PC-9 (cell line): ENCODE data around the gene TPRN. TPM values are rescaled to one million over a fixed set of nuclear protein-coding genes. Genes with fewer than 3 reads are reported as not detected.

Experiments used
- BruUV-seq: library from RNA; stranded (reverse); fragments of 400-500 nt; replicated peaks from 2 replicates; lab custom pipeline; 2021; lab: Mats Ljungman, UMichigan
- CTCF ChIA-PET: fragments of 300-600 bp; sonication (Branson Sonifier 250); formaldehyde crosslinking; loops from one replicate; lab custom pipeline; 2022; ENCODE audit warnings: antibody characterized with exemption; lab: Charles Lee
- POLR2A ChIA-PET: fragments of 300-600 bp; sonication (Branson Sonifier 250); formaldehyde crosslinking; loops from one replicate; lab custom pipeline; 2022; ENCODE audit warnings: antibody characterized with exemption; ENCODE audit not compliant: unreplicated experiment; lab: Charles Lee
- DNase-seq, 2 experiments: peaks; one replicate each; pipeline versions ENCODE4 v3.0.0 to v3.0.0-alpha.2; 2015 to 2022; ENCODE audit warnings: mixed read lengths in 1 of 2
- H2AFZ ChIP-seq: fragments of 200-600 bp; sonication (generic); 2 replicates; pipeline ENCODE4 v1.8.1; 2017; ENCODE audit warnings: antibody characterized with exemption
- H3F3A ChIP-seq: fragments of 200-600 bp; sonication (generic); 2 replicates; pipeline ENCODE4 v1.8.1; 2017; ENCODE audit warnings: antibody characterized with exemption, mild to moderate bottlenecking, low read depth; ENCODE audit not compliant: insufficient read depth
- H3K27ac ChIP-seq: fragments of 200-600 bp; sonication (generic); 2 replicates; pipeline ENCODE4 v1.6.1; 2016; ENCODE audit warnings: mixed run types
- H3K27me3 ChIP-seq: fragments of 200-600 bp; sonication (generic); 2 replicates; pipeline ENCODE4 v1.6.1; 2016; ENCODE audit warnings: low read depth, mixed run types; ENCODE audit not compliant: insufficient read depth
- H3K36me3 ChIP-seq: fragments of 200-600 bp; sonication (generic); 2 replicates; pipeline ENCODE4 v1.6.1; 2016; ENCODE audit warnings: low read depth, mixed run types
- H3K4me1 ChIP-seq: fragments of 200-600 bp; sonication (generic); replicated peaks from 2 replicates; pipeline ENCODE4 v1.6.1; 2016; ENCODE audit warnings: mixed run types; ENCODE audit not compliant: insufficient read depth
- H3K4me2 ChIP-seq: fragments of 200-600 bp; sonication (generic); 2 replicates; pipeline ENCODE4 v1.6.1; 2017; ENCODE audit warnings: mixed run types
- H3K4me3 ChIP-seq: fragments of 200-600 bp; sonication (generic); 2 replicates; pipeline ENCODE4 v1.6.1; 2016; ENCODE audit warnings: mixed run types
- H3K79me2 ChIP-seq: fragments of 200-600 bp; sonication (generic); 2 replicates; pipeline ENCODE4 v1.6.1; 2017; ENCODE audit warnings: low read depth, mixed run types
- H3K9me2 ChIP-seq: fragments of 200-600 bp; sonication (generic); 2 replicates; pipeline ENCODE4 v1.8.1; 2017; ENCODE audit warnings: mild to moderate bottlenecking; ENCODE audit not compliant: insufficient read depth
- H3K9me3 ChIP-seq: fragments of 200-600 bp; sonication (generic); 2 replicates; pipeline ENCODE4 v1.8.1; 2016; ENCODE audit warnings: low read depth; ENCODE audit not compliant: insufficient read depth
- H4K20me1 ChIP-seq: fragments of 200-600 bp; sonication (generic); 2 replicates; pipeline ENCODE4 v1.8.1; 2017; ENCODE audit not compliant: insufficient read depth
- EZH2 ChIP-seq: fragments of 200-600 bp; sonication (generic); IDR thresholded peaks from 2 replicates; pipeline ENCODE4 v1.8.0; 2017; ENCODE audit warnings: antibody characterized with exemption, low read depth
- intact Hi-C: fragments of 100-400 bp; cut with micrococcal nuclease; formaldehyde crosslinking; loops from one replicate; pipeline ENCODE4 v1.10.0; 2022; ENCODE audit not compliant: unreplicated experiment
- total RNA-seq: library from RNA; stranded (reverse); gene quantifications from 2 replicates; pipeline ENCODE4 v1.2.3, GENCODE V29; 2021
- TF ChIP-seq, protein P1 (sequence below): fragments of 200-600 bp; sonication (generic); conservative IDR thresholded peaks from 2 replicates; pipeline ENCODE4 v1.6.1; 2017; ENCODE audit warnings: mixed run types, antibody characterized with exemption, mild to moderate bottlenecking, moderate library complexity

Gene TPRN
- total RNA-seq, 1 experiment from 2014 or later = 61.8 TPM

- H3K27me3 ChIP-seq = no peaks in the 10 kb centered on the region
- peak in 1 of 2 experiments; percentile 70 for DNase-seq
Observed at GRCh38 chr9:137167747-137168572, 32.6 kb downstream of the TPRN start.

GRCh38 chr9:137167277-137167746 lies 33.2 kb downstream of the TPRN start:
- no peaks in the 10 kb centered on the region for H3K9me3 ChIP-seq
- no TSS peak for BruUV-seq
- H2AFZ ChIP-seq = no peak overlapping the region
- H3K4me3 ChIP-seq = no peak overlapping the region
- intact Hi-C loops = loop anchor here (5.0 kb wide), 1 partner anchor 40 kb away; no protein-coding TSS in a partner anchor
- ChIA-PET CTCF (no interaction called here), POLR2A (no interaction called here)
- H3K79me2 ChIP-seq = no peaks in the 10 kb centered on the region
- no peaks in the 10 kb centered on the region for H3K9me2 ChIP-seq
- no peaks in the 10 kb centered on the region for H3K4me1 ChIP-seq
- H3K36me3 ChIP-seq = no peaks in the 10 kb centered on the region
- H3F3A ChIP-seq = 0 out of 2 replicates have a peak, but pooled peaks cover 5% of the 10 kb centered on the region
- H4K20me1 ChIP-seq = no peaks in the 10 kb centered on the region
- H3K4me2 ChIP-seq = peak overlapping the region; percentile 99; the same call in 1 of the 2 replicates
- H3K27me3 ChIP-seq = no peaks in the 10 kb centered on the region
- no peak for DNase-seq
- no peak for TF ChIP-seq EZH2
- TF ChIP-seq, protein P1, sequence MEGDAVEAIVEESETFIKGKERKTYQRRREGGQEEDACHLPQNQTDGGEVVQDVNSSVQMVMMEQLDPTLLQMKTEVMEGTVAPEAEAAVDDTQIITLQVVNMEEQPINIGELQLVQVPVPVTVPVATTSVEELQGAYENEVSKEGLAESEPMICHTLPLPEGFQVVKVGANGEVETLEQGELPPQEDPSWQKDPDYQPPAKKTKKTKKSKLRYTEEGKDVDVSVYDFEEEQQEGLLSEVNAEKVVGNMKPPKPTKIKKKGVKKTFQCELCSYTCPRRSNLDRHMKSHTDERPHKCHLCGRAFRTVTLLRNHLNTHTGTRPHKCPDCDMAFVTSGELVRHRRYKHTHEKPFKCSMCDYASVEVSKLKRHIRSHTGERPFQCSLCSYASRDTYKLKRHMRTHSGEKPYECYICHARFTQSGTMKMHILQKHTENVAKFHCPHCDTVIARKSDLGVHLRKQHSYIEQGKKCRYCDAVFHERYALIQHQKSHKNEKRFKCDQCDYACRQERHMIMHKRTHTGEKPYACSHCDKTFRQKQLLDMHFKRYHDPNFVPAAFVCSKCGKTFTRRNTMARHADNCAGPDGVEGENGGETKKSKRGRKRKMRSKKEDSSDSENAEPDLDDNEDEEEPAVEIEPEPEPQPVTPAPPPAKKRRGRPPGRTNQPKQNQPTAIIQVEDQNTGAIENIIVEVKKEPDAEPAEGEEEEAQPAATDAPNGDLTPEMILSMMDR = no peak
- H3K27ac ChIP-seq = no peak overlapping the region

More at GRCh38 chr9:137167747-137168572, 32.6 kb downstream of the TPRN start:
- peaks cover 6% of the 10 kb centered on the region; the same call in 1 of the 2 replicates for H3K4me1 ChIP-seq
- no peaks in the 10 kb centered on the region for H3K9me3 ChIP-seq
- no peak overlapping the region for H2AFZ ChIP-seq
- BruUV-seq = no TSS peak
- H3K9me2 ChIP-seq = no peaks in the 10 kb centered on the region
- 0 out of 2 replicates have a peak, but pooled peaks cover 5% of the 10 kb centered on the region for H3F3A ChIP-seq
- intact Hi-C loops = loop anchor here (5.0 kb wide), 1 partner anchor 41 kb away; no protein-coding TSS in a partner anchor
- peak overlapping the region; percentile 99 for H3K4me2 ChIP-seq
- ChIA-PET CTCF (interaction anchor here (0.5 to 0.7 kb wide), 2 partner anchors 11 to 332 kb away, joined by 4 read pairs; no protein-coding TSS in a partner anchor), POLR2A (interaction anchor here (0.6 to 0.7 kb wide), 5 partner anchors 38 to 80 kb away, joined by 4 to 6 read pairs (median 4); no protein-coding TSS in a partner anchor)
- no peaks in the 10 kb centered on the region for H3K36me3 ChIP-seq
- no peak overlapping the region for H3K27ac ChIP-seq
- no peaks in the 10 kb centered on the region for H4K20me1 ChIP-seq
- H3K79me2 ChIP-seq = no peaks in the 10 kb centered on the region
- H3K4me3 ChIP-seq = peak overlapping the region; percentile 75; the same call in 1 of the 2 replicates
- TF ChIP-seq, protein P1 = no peak
- TF ChIP-seq EZH2 = no peak

DNA sequence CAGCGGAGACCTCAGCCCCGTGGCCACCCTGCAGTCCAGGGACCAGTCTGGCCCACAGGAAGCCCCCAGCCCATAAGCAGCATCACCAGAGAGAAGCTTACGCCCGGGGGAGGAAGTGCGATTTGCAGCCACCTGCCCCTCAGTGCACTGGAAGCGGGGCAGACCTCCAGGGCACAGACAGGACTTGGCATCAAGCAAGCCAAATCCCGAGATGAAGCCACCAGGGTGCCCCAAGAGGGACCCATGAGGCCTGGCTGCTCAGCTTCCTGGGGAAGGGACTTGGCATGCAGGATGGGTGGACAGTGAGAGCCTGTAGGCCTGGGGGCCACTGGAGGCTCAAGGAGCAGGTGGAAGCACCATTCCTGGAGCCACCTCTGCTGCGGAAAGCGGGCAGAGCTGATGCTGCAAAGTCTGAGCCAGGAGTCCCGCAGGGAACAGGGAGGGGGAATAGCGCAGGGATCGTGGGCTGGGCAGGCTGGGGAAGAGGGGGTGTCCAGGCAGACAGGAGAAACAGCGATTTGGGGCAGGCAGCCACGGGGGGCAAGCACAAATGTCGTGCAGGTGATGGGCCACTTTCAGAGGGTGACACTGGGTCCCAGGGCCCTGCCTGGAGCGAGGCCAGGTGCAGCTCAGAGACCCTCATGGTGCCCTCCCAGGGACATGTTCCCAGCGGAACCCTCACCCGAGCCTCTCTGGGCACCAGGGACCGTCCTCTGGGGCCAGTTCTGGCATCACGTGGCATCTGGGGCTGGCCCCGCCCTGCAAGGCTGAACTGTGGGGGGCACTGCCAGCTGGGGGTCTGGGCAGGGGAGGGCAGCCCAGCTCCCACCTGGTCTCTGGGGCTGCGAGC lies 33.9 kb downstream of the TPRN start:
- POLR2A ChIA-PET = no interaction called here
- H2AFZ ChIP-seq = no peak overlapping the region
- no peak overlapping the region for H3K4me3 ChIP-seq
- intact Hi-C loops = loop anchor here (5.0 kb wide), 1 partner anchor 39 kb away; no protein-coding TSS in a partner anchor
- no peak for DNase-seq
- no peak overlapping the region for H3K4me2 ChIP-seq
- no peaks in the 10 kb centered on the region for H4K20me1 ChIP-seq
- no peaks in the 10 kb centered on the region for H3K4me1 ChIP-seq
- H3K79me2 ChIP-seq = no peaks in the 10 kb centered on the region
- no peak for TF ChIP-seq EZH2
- TF ChIP-seq, protein P1 = no peak
- no peak overlapping the region for H3K27ac ChIP-seq
- no peaks in the 10 kb centered on the region for H3K9me3 ChIP-seq
- no peaks in the 10 kb centered on the region for H3K27me3 ChIP-seq
- no peaks in the 10 kb centered on the region for H3K36me3 ChIP-seq
- 0 out of 2 replicates have a peak, but pooled peaks cover 5% of the 10 kb centered on the region for H3F3A ChIP-seq
- no TSS peak for BruUV-seq
- CTCF ChIA-PET = interaction anchor here (0.5 kb wide), 1 partner anchor 39 kb away, joined by 14 read pairs; no protein-coding TSS in a partner anchor
- no peaks in the 10 kb centered on the region for H3K9me2 ChIP-seq
